ENCODE measurements around the gene REX1BD. TPM values are rescaled to one million over a fixed set of nuclear protein-coding genes. Genes with fewer than 3 reads are reported as not detected.
"Not testable (repeated sequence)": the region's sequence is repeated elsewhere in the genome, so short reads cannot be mapped to it uniquely, and the experiment has no call there.

REX1BD gene
- total RNA-seq (100 to 1,000 TPM in 1 of 2 donors, 10 to 100 TPM in 1; 51.4 to 114 TPM), polyA plus RNA-seq (10 to 100 TPM; 73.4 to 92.5 TPM)
- long read RNA-seq, donor 1, transcript REX1BD-205 (4 exons, 1,081 nt) = minor isoform, 13 of 77 reads
- long read RNA-seq, donor 1, transcript REX1BD-202 (5 exons, 702 nt) = minor isoform, 8 of 77 reads
- long read RNA-seq, donor 1, transcript REX1BD-201 (5 exons, 839 nt) = major isoform, 17 of 77 reads
- long read RNA-seq, donor 1, transcript REX1BD-203 (1 exons, 2,465 nt) = major isoform, 17 of 77 reads
- long read RNA-seq, donor 1, partial matches to known transcripts = 21 of 77 reads
- long read RNA-seq, donor 1, other reads (novel, unspliced or antisense) = 0 of 77 reads
- long read RNA-seq, donor 2, transcript REX1BD-202 (5 exons, 702 nt) = major isoform, 7 of 27 reads
- long read RNA-seq, donor 2, transcript REX1BD-203 (1 exons, 2,465 nt) = minor isoform, 6 of 27 reads
- long read RNA-seq, donor 2, transcript REX1BD-201 (5 exons, 839 nt) = major isoform, 7 of 27 reads
- long read RNA-seq, donor 2, partial matches to known transcripts = 6 of 27 reads
- long read RNA-seq, donor 2, other reads (novel, unspliced or antisense) = 0 of 27 reads
- long read RNA-seq, donor 3, transcript REX1BD-203 (1 exons, 2,465 nt) = major isoform, 18 of 43 reads
- long read RNA-seq, donor 3, transcript REX1BD-205 (4 exons, 1,081 nt) = minor isoform, 5 of 43 reads
- long read RNA-seq, donor 3, transcript REX1BD-202 (5 exons, 702 nt) = minor isoform, 5 of 43 reads
- long read RNA-seq, donor 3, transcript REX1BD-201 (5 exons, 839 nt) = minor isoform, 8 of 43 reads
- long read RNA-seq, donor 3, partial matches to known transcripts = 6 of 43 reads
- long read RNA-seq, donor 3, other reads (novel, unspliced or antisense) = 0 of 43 reads
- long read RNA-seq, donor 4, transcript REX1BD-203 (1 exons, 2,465 nt) = minor isoform, 11 of 135 reads
- long read RNA-seq, donor 4, transcript REX1BD-201 (5 exons, 839 nt) = major isoform, 12 of 135 reads
- long read RNA-seq, donor 4, partial matches to known transcripts = 82 of 135 reads
- long read RNA-seq, donor 4, other reads (novel, unspliced or antisense) = 26 of 135 reads
- long read RNA-seq, donor 5, transcript REX1BD-203 (1 exons, 2,465 nt) = major isoform, 32 of 88 reads
- long read RNA-seq, donor 5, transcript REX1BD-205 (4 exons, 1,081 nt) = minor isoform, 12 of 88 reads
- long read RNA-seq, donor 5, transcript REX1BD-201 (5 exons, 839 nt) = minor isoform, 22 of 88 reads
- long read RNA-seq, donor 5, transcript REX1BD-202 (5 exons, 702 nt) = minor isoform, 7 of 88 reads
- long read RNA-seq, donor 5, partial matches to known transcripts = 14 of 88 reads
- long read RNA-seq, donor 5, other reads (novel, unspliced or antisense) = 0 of 88 reads

DNA sequence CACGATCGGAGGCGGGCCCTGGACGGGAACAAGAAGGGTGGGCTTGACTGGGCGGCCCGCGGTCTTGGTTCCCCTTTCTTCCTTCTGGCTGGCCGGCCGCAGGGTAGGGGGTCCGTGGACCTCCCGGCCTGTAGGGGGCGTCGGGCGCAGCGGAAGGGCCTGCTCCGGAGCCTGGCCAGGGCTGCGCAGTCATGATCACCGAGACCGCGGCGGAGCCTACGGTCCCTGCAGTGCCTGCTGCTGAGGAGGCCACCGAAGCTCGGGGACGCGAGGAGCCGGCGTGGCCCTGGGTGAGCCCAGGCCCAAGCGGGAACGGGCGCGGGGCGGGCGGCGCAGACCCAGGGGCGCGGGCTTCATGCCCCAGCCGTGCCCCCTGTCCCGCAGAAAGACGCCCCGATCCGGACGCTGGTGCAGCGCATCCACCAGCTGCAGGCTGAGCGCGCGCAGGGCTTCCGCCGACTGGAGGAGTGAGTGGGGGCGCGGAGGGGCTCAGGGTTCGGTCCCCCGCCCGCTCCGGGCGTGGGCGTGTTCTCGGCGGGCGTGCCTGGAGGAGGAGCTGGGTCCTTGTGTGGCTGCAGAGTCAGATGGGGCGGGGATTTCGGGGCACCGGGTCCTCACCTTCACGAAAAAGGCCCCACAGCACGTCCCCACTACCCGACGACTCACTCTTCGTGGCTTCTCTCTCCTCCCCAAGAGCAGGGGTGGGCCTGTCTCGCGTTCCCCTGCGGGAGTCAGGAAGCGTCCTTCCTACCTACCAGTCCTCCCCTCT is at the start of gene REX1BD:
Gene REX1BD, plus strand, starts transcription at position 188 of the 769 bp plus-strand sequence. Its CDS starts 4 bp downstream, at position 192.
- H3K9me3 ChIP-seq (ENCODE audit: control insufficient read depth in 4 of 4, insufficient read depth in 3 of 4, low read length in 3 of 4) = no peaks in the 10 kb centered on the region
- no peaks in the 10 kb centered on the region for H3K27me3 ChIP-seq (ENCODE audit: control insufficient read depth in 3 of 3, insufficient read depth in 3 of 3, low read length in 2 of 3)
- DNase-seq (peak; percentile 91 to 93 (median 92)), ATAC-seq (ENCODE audit: insufficient read depth, low FRiP score) (peak; percentile 93)
- peaks cover 0 to 7% (median 5%) of the 10 kb centered on the region in 4 donors for H3K36me3 ChIP-seq (ENCODE audit: control insufficient read depth in 4 of 4, insufficient read depth in 4 of 4, low read length in 4 of 4)
- peak within 1 kb of the TSS; percentile 64 for H3K4me3 ChIP-seq
- 0 to 1% methylated on average over 61 to 72 of the region's 72 CpGs for WGBS, 2 donors
- peak within 1 kb of the TSS; percentile 55 to 88 for H3K27ac ChIP-seq (ENCODE audit: low read depth in 1 of 2, low read length in 1 of 2)
- H3K4me1 ChIP-seq (ENCODE audit: control insufficient read depth in 5 of 5, insufficient read depth in 5 of 5, low read length in 5 of 5) = peaks cover 0 to 18% (median 6%) of the 10 kb centered on the region in 5 donors
- H3K9ac ChIP-seq (ENCODE audit: insufficient read depth in 1 of 2, low read length in 2 of 2) = peak within 1 kb of the TSS in 1 of 2 donors; percentile 33
- TF ChIP-seq CTCF (IDR thresholded peaks at IDR 0.05; ENCODE audit: control extremely low read depth, extremely low read depth) = peak; percentile 62

DNA sequence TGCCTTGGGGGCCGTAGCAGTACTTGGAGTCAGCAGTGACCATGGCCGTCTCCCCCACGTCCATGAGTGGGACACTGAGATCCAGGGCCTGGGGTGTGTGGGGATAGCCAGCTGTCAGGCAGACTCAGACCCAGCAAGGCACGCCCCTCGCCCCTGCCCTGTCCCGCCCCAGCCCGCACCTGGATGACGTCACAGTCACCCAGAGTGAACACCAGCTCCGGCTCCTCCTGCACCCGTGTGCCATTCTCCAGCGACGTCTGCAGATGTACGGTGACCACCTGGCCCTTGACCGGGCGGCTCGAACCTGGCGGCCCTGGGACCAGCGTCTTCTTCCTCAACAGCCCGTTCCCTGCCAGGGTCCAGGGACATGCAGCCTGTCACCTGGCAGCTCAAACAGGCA is 49.2 kb upstream of the REX1BD start:
- Histone ChIP-seq H3K4me3 (no peak overlapping the region), H3K9ac (ENCODE audit: insufficient read depth in 1 of 2, low read length in 2 of 2) (no peak overlapping the region), H3K27me3 (ENCODE audit: control insufficient read depth in 3 of 3, insufficient read depth in 3 of 3, low read length in 2 of 3) (no peaks in the 10 kb centered on the region), H3K36me3 (ENCODE audit: control insufficient read depth in 4 of 4, insufficient read depth in 4 of 4, low read length in 4 of 4) (peaks cover 2 to 41% (median 24%) of the 10 kb centered on the region in 4 donors), H3K27ac (ENCODE audit: low read depth in 1 of 2, low read length in 1 of 2) (no peak overlapping the region), H3K4me1 (ENCODE audit: control insufficient read depth in 5 of 5, insufficient read depth in 5 of 5, low read length in 5 of 5) (peaks cover 0 to 7% (median 0%) of the 10 kb centered on the region in 5 donors), H3K9me3 (ENCODE audit: control insufficient read depth in 4 of 4, insufficient read depth in 3 of 4, low read length in 3 of 4) (no peaks in the 10 kb centered on the region)
- ATAC-seq (ENCODE audit: insufficient read depth, low FRiP score) (no peak), DNase-seq (no peak)
- WGBS, 2 donors = 96 to 98% methylated on average over 16 to 19 of the region's 19 CpGs
- TF ChIP-seq CTCF (IDR thresholded peaks at IDR 0.05; ENCODE audit: control extremely low read depth, extremely low read depth) = no peak

DNA sequence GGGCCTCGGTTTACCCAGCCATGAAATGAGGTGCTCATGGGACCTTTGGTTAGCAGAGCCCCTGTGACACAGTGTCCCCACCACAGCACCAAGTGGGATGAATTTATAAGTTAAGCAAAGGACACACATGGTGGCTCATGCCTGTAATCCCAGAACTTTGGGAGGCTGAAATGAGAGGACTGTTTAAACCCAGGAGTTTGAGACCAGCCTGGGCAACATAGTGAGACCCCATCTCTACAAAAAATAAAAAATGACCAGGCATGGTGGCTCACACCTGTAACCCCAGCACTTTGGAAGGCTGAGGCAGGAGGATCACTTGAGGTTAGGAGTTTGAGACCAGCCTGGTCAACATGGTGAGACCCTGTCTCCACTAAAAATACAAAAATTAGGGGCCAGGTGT is 48.4 kb upstream of the REX1BD start:
- H3K27me3 ChIP-seq (ENCODE audit: control insufficient read depth in 3 of 3, insufficient read depth in 3 of 3, low read length in 2 of 3); DNase-seq; ATAC-seq (ENCODE audit: insufficient read depth, low FRiP score); H3K27ac ChIP-seq (ENCODE audit: low read depth in 1 of 2, low read length in 1 of 2); H3K4me3 ChIP-seq; H3K4me1 ChIP-seq (ENCODE audit: control insufficient read depth in 5 of 5, insufficient read depth in 5 of 5, low read length in 5 of 5); H3K9me3 ChIP-seq (ENCODE audit: control insufficient read depth in 4 of 4, insufficient read depth in 3 of 4, low read length in 3 of 4); H3K9ac ChIP-seq (ENCODE audit: insufficient read depth in 1 of 2, low read length in 2 of 2): not testable (repeated sequence)
- H3K36me3 ChIP-seq (ENCODE audit: control insufficient read depth in 4 of 4, insufficient read depth in 4 of 4, low read length in 4 of 4) = peaks cover 2 to 38% (median 23%) of the 10 kb centered on the region in 4 donors
- WGBS, 2 donors = 96 to 100% methylated on average over 1 of the region's 1 CpG

Measured in lung (tissue), 16 donors.